Activated CD4-positive, alpha-beta T cell treated with anti-CD3 and anti-CD28 coated beads, Interleukin-2, amount 50 U/mL, for 1 hour (primary cell): ENCODE measurements around the gene PRKAR2B.
"Not testable (repeated sequence)": the region's sequence is repeated elsewhere in the genome, so short reads cannot be mapped to it uniquely, and the experiment has no call there.

ENCODE experiments used
- DNase-seq: peaks from one replicate; pipeline ENCODE4 v3.0.0-alpha.2; 2020

Gene PRKAR2B

GRCh38 chr7:107125475-107125874, 81.0 kb downstream of the PRKAR2B start:
- DNase-seq = no peak

- DNase-seq = no peak
Measured at GRCh38 chr7:107128217-107128616, 83.7 kb downstream of the PRKAR2B start.

GRCh38 chr7:107128748-107129147, 84.2 kb downstream of the PRKAR2B start:
- no peak for DNase-seq

DNA sequence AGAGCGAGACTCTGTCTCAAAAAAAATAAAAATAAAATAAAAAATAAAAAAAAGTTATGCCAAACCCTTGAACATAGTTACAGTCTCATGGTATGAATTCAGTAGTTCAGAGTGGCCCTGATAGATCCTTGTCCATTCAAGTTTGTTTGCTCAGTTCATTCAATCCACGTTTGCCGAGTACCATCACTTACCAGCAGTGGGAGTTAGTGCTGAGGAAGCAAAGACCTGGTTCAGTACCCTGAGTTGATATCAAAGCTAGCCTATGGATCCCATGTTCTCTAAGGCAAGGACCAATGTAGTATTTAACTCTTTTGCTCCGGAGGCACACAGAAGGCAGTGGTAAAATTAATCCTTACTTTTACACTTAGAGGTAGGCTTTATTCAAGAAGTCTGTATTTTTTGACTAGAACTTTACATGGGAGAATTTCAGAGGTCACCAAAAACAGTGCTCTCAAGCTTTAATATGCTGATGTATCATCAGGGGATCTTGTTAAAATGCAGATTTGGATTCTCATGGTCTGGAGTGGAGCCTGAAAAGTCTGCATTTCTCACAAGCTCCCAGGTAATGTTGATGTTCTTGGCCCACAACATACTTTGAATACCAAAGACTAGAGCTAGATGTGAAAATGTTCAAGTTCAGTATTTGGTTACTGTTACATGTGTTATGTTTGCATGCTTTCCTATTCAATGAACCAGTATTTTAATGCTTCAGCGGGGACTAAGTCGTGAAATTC, 86.1 kb downstream of the PRKAR2B start:
- no peak for DNase-seq

DNA sequence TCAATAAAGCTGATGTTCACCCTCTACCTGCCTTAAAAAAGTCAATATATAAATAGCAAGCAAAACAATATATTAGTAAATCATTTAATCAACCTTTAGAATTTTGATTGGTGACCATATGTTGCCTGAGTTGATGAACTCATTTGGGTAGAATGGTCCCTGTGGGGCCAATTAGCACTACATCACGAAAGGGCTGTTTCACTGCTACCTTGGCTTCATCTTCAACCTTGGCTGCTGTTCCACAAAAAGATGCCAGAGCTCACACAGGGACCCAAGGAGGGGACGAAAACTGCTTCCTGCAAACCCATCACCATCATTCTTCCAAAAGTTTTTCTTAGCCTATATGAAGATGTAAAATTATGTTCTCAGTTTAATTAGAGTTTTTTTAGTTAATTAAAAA, 88.9 kb downstream of the PRKAR2B start:
- no peak for DNase-seq

DNA sequence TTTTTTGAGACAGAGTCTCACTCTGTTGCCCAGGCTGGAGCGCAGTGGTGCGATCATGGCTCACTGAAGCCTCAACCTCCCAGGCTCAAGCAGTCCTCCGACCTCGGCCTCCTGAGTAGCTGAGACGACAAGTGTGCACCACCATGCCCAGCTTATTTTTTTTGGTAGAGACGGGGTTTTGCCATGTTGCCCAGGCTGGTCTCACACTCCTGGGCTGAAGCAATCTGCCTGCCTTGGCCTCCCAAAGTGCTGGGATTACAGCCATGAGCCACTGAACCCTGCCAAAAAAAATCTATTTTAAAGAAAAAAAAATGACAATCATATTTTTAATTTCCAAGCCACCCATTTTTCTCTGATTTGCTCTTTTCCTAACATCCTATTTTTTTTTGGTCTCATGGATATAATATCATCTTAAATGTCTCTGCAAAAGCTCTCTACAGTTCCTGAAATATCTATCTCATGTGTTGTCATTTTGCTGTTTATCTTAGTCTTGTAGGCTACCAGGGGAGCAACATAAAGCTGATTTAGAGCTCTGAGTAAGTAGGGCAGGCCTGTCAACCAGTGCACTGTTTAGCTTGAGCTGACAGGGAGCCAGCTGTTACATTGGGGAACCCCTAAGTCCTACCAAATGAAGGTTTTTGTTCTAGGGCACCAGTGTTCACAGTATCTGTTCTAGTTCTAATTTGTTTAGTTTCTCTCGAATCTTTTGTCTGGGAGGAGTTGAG, 94.4 kb downstream of the PRKAR2B start:
- no peak for DNase-seq

DNA sequence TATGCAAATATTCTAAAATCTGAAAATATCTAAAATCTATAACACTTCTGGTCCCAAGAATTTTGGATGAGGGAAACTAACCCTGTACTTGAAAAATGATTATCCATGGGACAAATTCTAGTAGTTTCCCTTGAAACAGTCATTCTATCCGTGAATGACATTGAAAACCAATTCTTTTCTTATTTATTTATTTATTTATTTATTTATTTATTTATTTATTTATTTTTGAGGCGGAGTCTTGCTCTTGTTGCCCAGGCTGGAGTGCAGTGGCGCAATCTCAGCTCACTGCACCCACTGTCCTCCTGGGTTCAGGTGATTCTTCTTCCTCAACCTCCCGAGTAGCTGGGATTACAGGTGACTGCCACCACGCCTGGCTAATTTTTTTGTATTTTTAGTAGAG, 99.4 kb downstream of the PRKAR2B start:
- not testable (repeated sequence) for DNase-seq

DNA sequence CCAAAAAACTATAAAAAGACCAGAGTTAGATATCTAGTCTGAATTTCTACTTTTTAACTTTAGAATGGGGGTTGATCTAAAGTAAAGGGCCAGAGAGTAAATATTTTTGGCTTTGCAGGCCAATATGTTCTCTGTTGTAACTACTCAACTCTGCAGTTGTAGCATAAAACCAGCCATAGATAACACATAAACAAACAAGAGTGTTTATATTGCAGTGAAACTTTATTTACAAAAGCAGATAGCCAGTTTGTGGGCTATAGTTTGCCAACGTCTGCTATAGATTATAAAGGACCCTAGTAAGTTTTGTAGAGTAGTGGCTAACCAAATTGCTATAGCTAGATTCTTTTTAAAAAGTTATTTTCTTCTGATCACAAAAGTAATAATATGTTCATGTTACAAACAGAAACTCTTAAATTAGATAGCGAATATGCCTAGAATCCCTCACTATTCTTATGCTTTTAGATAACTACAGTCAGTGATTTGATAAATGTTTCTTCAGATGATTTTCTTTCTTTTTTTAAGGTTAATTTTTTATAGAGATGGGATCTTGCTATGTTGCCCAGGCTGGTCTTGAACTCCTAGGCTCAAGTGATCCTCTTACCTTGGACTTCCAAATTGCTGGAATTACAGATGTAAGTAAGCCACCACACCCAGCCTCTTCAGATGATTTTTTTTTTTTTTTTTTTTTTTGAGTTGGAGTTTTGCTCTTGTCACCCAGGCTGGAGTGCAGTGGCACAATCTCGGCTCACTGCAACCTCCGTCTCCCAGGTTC, 100.7 kb downstream of the PRKAR2B start:
- DNase-seq = no peak

GRCh38 chr7:107147464-107148393, 103.2 kb downstream of the PRKAR2B start:
- DNase-seq = peak; percentile 28

DNA sequence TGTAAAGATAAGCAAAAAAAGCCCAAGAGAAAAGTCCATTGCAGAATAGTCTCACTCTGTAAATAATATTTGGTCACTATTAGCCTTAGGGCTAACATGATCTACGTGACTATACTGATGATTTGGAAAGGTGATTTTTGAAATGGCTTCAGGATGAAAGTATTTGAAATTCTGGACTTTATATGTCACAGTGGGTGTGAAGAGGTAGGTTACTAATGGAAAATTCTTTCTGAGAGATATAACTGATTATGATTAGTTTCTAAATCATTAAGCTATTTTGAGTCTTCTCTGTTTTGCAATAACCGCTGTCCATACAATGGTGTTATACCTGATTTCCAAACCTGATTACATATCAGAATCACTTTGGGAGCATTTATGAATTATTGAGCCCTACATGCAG, 104.2 kb downstream of the PRKAR2B start:
- DNase-seq = no peak

DNA sequence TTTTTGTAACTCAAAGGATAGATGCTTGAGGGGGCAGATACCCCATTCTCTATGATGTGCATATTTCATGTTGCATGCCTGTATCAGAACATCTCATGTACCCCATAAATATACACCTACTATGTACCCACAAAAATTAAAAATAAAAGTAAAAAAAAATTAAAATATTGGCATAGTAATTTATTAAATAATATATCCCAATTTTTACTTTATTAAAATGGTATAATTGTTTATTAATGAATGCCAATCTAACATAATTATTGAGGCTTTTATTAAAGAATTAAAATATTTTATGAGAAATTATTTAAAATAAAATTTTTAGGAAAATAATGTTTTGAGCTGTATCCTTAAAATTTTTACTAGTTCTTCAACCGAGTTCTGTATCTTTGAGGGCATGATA, 105.4 kb downstream of the PRKAR2B start:
- DNase-seq = no peak

DNA sequence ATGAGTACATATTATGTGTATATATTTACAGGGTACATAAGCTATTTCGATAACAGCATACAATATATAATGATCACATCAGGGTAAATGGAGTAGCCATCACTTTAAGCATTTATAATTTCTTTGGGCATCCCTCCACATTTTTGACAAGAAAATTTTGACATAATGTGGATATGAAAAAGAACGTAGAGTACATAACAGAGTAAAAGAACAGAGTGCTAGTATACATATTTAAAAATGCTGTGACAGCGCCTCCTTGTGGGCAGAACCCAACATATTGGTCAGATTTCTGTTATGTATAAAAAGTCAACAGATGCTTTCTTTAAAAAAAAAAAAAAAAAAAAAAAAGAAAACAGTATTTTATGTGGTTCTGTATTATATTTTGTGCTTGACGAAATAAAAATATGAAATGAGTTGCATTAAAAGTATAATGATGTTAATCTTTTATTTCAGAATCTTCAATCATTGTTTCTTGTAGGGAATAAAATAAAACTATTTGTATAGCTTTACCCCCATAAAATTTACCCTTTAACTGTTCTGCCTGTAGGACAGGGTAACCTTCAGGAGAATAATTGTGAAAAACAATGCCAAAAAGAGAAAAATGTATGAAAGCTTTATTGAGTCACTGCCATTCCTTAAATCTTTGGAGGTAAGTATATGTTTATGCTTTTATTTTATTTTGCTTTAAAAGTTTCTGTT, 106.0 kb downstream of the PRKAR2B start:
- DNase-seq = peak; percentile 83

DNA sequence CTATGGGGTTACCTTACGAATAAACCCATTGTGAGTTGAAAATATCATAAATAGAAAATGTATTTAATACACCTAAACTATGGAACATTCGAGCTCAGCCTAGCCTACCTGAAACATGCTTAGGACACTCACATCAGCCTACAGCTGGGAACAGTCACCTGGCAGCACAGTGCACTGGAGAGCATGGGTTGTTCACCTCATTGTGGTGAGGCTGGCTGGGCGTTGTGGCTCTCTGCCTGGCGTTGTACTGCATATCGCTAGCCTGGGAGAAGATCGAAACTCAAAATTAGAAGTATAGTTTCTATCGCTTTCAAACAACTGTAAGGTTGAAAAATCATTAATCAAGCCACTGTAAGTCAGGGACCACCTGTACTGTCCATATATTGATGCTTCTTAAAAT, 107.0 kb downstream of the PRKAR2B start:
- no peak for DNase-seq

- DNase-seq = no peak
Measured at GRCh38 chr7:107152011-107152410, 107.5 kb downstream of the PRKAR2B start.

- DNase-seq = no peak
Measured at GRCh38 chr7:107154826-107155225, 110.3 kb downstream of the PRKAR2B start.

DNA sequence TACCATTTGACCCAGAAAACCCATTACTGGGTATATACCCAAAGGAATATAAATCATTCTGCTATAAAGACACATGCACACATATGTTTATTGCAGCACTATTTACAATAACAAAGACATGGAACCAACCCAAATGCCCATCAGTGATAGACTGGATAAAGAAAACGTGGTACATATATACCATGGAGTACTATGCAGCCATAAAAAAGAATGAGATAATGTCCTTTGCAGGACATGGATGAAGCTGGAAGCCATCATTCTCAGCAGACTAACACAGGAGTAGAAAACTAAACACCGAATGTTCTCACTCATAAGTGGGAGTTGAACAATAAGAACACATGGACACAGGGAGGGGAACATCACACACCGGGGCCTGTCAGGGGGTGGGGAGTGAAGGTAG, 111.2 kb downstream of the PRKAR2B start:
- DNase-seq = not testable (repeated sequence)

DNA sequence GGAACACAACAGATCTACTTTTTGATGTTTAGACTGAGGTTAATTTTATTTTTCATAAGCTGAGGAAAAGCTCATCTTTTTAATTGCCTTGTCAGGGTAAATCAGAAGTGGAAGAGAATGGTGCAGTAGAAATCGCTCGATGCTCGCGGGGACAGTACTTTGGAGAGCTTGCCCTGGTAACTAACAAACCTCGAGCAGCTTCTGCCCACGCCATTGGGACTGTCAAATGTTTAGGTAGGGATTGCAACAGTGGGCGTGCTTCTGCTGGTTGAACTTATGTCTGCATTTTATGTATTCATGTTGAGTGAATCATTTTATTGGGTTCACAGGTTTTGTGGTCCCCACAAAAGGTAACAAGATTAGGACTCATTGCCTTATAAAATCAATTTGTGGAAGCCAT, 112.6 kb downstream of the PRKAR2B start:
- no peak for DNase-seq

GRCh38 chr7:107158028-107158427, 113.5 kb downstream of the PRKAR2B start:
- no peak for DNase-seq

DNA sequence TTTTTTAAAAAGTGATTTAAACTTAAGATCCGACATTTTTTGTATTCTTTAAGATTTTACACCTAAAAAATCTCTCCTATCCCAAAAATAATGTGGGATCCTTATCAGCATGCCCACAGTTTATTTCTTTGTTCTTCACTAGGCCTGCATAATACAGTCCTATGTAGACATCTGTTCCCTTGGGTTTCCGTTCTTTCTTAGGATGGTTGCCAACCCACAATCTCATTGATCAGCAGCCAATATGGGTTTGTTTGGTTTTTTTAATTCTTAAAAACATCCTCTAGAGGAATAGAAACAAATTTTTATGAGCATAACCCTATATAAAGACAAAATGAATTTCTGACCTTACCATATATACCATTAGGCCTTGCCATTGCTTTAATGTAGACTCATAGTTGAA, 115.9 kb downstream of the PRKAR2B start:
- no peak for DNase-seq

DNA sequence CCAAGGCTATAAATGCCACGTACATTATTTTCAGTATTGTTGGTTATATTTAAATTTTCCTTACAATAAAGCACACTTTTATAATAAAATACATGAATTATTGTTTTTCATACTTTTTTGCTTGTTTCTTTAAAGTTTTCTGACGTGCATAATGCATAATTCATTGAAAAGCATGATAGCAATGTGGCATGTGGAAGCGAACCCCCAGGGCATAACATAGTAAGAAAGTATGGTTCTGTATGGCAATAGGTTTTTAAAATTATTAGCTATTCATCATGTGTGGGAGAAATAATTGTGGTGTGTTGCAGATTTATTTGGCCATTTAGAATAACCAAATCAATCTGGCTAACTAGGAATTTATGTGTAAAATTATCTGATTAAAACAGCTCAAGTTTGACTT, 116.9 kb downstream of the PRKAR2B start:
- DNase-seq = no peak

- DNase-seq = no peak
Measured at GRCh38 chr7:107162475-107162874, 118.0 kb downstream of the PRKAR2B start.

GRCh38 chr7:107164092-107164491, 119.6 kb downstream of the PRKAR2B start:
- DNase-seq = no peak
